WTC11 (cell line): ENCODE measurements around the gene CHL1. TPM values are rescaled to one million over a fixed set of nuclear protein-coding genes. Genes with fewer than 3 reads are reported as not detected.

Experiments
- ATAC-seq: fragments of 200-7000 bp; cut with Tn5 transposase; 2 replicates; pipeline ENCODE4 v1.10.0; 2021; ENCODE audit warnings: mild to moderate bottlenecking, moderate library complexity
- CTCF ChIA-PET: fragments of 300-600 bp; sonication (Branson Sonifier 250); formaldehyde crosslinking; loops from one replicate; lab custom pipeline; 2021; ENCODE audit warnings: antibody characterized with exemption; lab: Charles Lee
- POLR2A ChIA-PET: fragments of 350-600 bp; sonication (Branson Sonifier 250); formaldehyde crosslinking; loops from one replicate; lab custom pipeline; 2021; ENCODE audit warnings: antibody characterized with exemption; lab: Charles Lee
- DNase-seq: peaks from one replicate; pipeline ENCODE4 v3.0.0; 2021; ENCODE audit warnings: low spot score
- H3K27ac Mint-ChIP-seq: 2 replicates; pipeline ENCODE4 v1.8.0; 2021; ENCODE audit warnings: mixed read lengths
- H3K27me3 Mint-ChIP-seq: 2 replicates; pipeline ENCODE4 v1.8.0; 2021; ENCODE audit warnings: low read depth, mild to moderate bottlenecking, moderate library complexity, mixed read lengths
- H3K36me3 Mint-ChIP-seq: 2 replicates; pipeline ENCODE4 v1.8.0; 2021; ENCODE audit warnings: mixed read lengths
- H3K4me1 Mint-ChIP-seq: 2 replicates; pipeline ENCODE4 v1.8.0; 2022; ENCODE audit warnings: mixed read lengths
- H3K4me3 Mint-ChIP-seq: 2 replicates; pipeline ENCODE4 v1.8.0; 2021; ENCODE audit warnings: mild to moderate bottlenecking, moderate library complexity, mixed read lengths
- H3K9me3 Mint-ChIP-seq: 2 replicates; pipeline ENCODE4 v1.8.0; 2021; ENCODE audit warnings: mixed read lengths
- ATF3 ChIP-seq: sonication (generic); formaldehyde crosslinking; conservative IDR thresholded peaks from 2 replicates; pipeline ENCODE4 v1.8.1; 2022; ENCODE audit warnings: mild to moderate bottlenecking, missing genetic modification reagents
- ATF6 ChIP-seq: sonication (generic); formaldehyde crosslinking; IDR thresholded peaks from 2 replicates; pipeline ENCODE4 v1.8.1; 2023; ENCODE audit warnings: mild to moderate bottlenecking, missing genetic modification reagents
- CDX4 ChIP-seq: fragments of 250-450 bp; sonication (Bioruptor Pico); IDR thresholded peaks from 2 replicates; pipeline ENCODE4 v1.9.0; 2021; ENCODE audit warnings: moderate library complexity, mild to moderate bottlenecking, inconsistent platforms, borderline replicate concordance
- CREB1 ChIP-seq: sonication (generic); formaldehyde crosslinking; IDR thresholded peaks from 2 replicates; pipeline ENCODE4 v1.8.0; 2023; ENCODE audit warnings: mild to moderate bottlenecking, missing genetic modification reagents
- CTCF ChIP-seq: fragments of 200-600 bp; IDR thresholded peaks from 2 replicates; pipeline ENCODE4 v1.8.0; 2022; ENCODE audit warnings: antibody characterized with exemption
- ELF4 ChIP-seq: sonication (generic); formaldehyde crosslinking; IDR thresholded peaks from 2 replicates; pipeline ENCODE4 v1.8.1; 2022; ENCODE audit warnings: low read depth, mild to moderate bottlenecking, moderate library complexity, missing genetic modification reagents
- FOXK1 ChIP-seq: sonication (generic); formaldehyde crosslinking; IDR thresholded peaks from 2 replicates; pipeline ENCODE4 v1.8.0; 2022; ENCODE audit warnings: mild to moderate bottlenecking, moderate library complexity, missing genetic modification reagents
- GABPB1 ChIP-seq: sonication (generic); formaldehyde crosslinking; IDR thresholded peaks from 2 replicates; pipeline ENCODE4 v1.8.1; 2023; ENCODE audit warnings: mild to moderate bottlenecking, missing genetic modification reagents
- HMGA2 ChIP-seq: fragments of 250-450 bp; sonication (Bioruptor Pico); IDR thresholded peaks from 2 replicates; pipeline ENCODE4 v1.4.0; 2021; ENCODE audit warnings: mild to moderate bottlenecking, moderate library complexity
- NR2C2 ChIP-seq: sonication (generic); formaldehyde crosslinking; IDR thresholded peaks from 2 replicates; pipeline ENCODE4 v1.8.0; 2022; ENCODE audit warnings: mild to moderate bottlenecking, missing genetic modification reagents
- NR3C1 ChIP-seq: sonication (generic); formaldehyde crosslinking; conservative IDR thresholded peaks from 2 replicates; pipeline ENCODE4 v1.8.1; 2023; ENCODE audit warnings: low read depth, mild to moderate bottlenecking, missing genetic modification reagents
- SMAD3 ChIP-seq: sonication (generic); formaldehyde crosslinking; IDR thresholded peaks from 2 replicates; pipeline ENCODE4 v1.8.0; 2022; ENCODE audit warnings: missing genetic modification reagents, mild to moderate bottlenecking, borderline replicate concordance
- ZNF138 ChIP-seq: sonication (generic); formaldehyde crosslinking; conservative IDR thresholded peaks from 2 replicates; pipeline ENCODE4 v1.8.1; 2022; ENCODE audit warnings: mild to moderate bottlenecking, moderate library complexity, missing genetic modification reagents
- ZNF219 ChIP-seq: sonication (generic); formaldehyde crosslinking; IDR thresholded peaks from 2 replicates; pipeline ENCODE4 v1.8.0; 2023; ENCODE audit warnings: missing genetic modification reagents, mild to moderate bottlenecking, borderline replicate concordance
- ZNF263 ChIP-seq: sonication (generic); formaldehyde crosslinking; IDR thresholded peaks from 2 replicates; pipeline ENCODE4 v1.8.1; 2022; ENCODE audit warnings: low read depth, mild to moderate bottlenecking, moderate library complexity, missing genetic modification reagents
- ZNF396 ChIP-seq: fragments of 250-450 bp; sonication (Bioruptor Pico); IDR thresholded peaks from 2 replicates; pipeline ENCODE4 v1.8.0; 2021; ENCODE audit warnings: mild to moderate bottlenecking, moderate library complexity, borderline replicate concordance
- ZNF423 ChIP-seq: fragments of 250-450 bp; sonication (Bioruptor Pico); IDR thresholded peaks from 2 replicates; pipeline ENCODE4 v2.1.2; 2022; ENCODE audit warnings: mild to moderate bottlenecking, moderate library complexity
- ZNF512 ChIP-seq: sonication (generic); formaldehyde crosslinking; IDR thresholded peaks from 2 replicates; pipeline ENCODE4 v1.8.1; 2022; ENCODE audit warnings: missing genetic modification reagents, borderline replicate concordance
- ZNF671 ChIP-seq: fragments of 250-450 bp; sonication (Bioruptor Pico); IDR thresholded peaks from 2 replicates; pipeline ENCODE4 v1.8.0; 2021; ENCODE audit warnings: mild to moderate bottlenecking
- total RNA-seq: library from RNA; stranded (reverse); gene quantifications from 3 replicates; pipeline ENCODE4 v1.2.3, GENCODE V29; 2021

Gene CHL1
- total RNA-seq, 1 experiment from 2014 or later: not detected

- Mint-ChIP-seq H3K4me1 (no peaks in the 10 kb centered on the region), H3K9me3 (peaks cover 79% of the 10 kb centered on the region), H3K27ac (no peak overlapping the region), H3K4me3 (no peak overlapping the region), H3K27me3 (peaks cover 6% of the 10 kb centered on the region; the same call in 1 of the 2 replicates), H3K36me3 (peaks cover 59% of the 10 kb centered on the region)
- CTCF ChIA-PET: no interaction called here
- no peak for TF ChIP-seq ZNF671
- TF ChIP-seq HMGA2 (CRISPR knock-in tag): no peak
- TF ChIP-seq ZNF263 (CRISPR knock-in tag): no peak
- TF ChIP-seq FOXK1 (CRISPR knock-in tag): no peak
- no peak for TF ChIP-seq ZNF138 (CRISPR knock-in tag)
- no peak for TF ChIP-seq CDX4 (CRISPR knock-in tag)
- TF ChIP-seq ELF4: no peak
- TF ChIP-seq ZNF396 (CRISPR knock-in tag): no peak
- TF ChIP-seq ZNF423 (CRISPR knock-in tag): no peak
- no peak for TF ChIP-seq ATF6
- TF ChIP-seq ZNF512 (CRISPR knock-in tag): no peak
- no peak for TF ChIP-seq GABPB1 (CRISPR knock-in tag)
- POLR2A ChIA-PET: no interaction called here
- ATAC-seq (no peak), DNase-seq (no peak)
Measured at GRCh38 chr3:352599-352998, 156.0 kb downstream of the CHL1 start.

- H3K27me3 Mint-ChIP-seq: peaks cover 6% of the 10 kb centered on the region; the same call in 1 of the 2 replicates
- H3K4me3 Mint-ChIP-seq: no peak overlapping the region
- no peak for DNase-seq
- no peak for TF ChIP-seq NR3C1 (CRISPR knock-in tag)
- TF ChIP-seq NR2C2 (CRISPR knock-in tag): no peak
- no peak for TF ChIP-seq ZNF219 (CRISPR knock-in tag)
- TF ChIP-seq CREB1 (CRISPR knock-in tag): no peak
- no peak for TF ChIP-seq SMAD3
- no peak overlapping the region for H3K27ac Mint-ChIP-seq
- peaks cover 56% of the 10 kb centered on the region for H3K36me3 Mint-ChIP-seq
- H3K4me1 Mint-ChIP-seq: no peaks in the 10 kb centered on the region
- POLR2A ChIA-PET: no interaction called here
- ATAC-seq: no peak
- CTCF ChIA-PET: no interaction called here
- peaks cover 75% of the 10 kb centered on the region for H3K9me3 Mint-ChIP-seq
Measured at GRCh38 chr3:353191-353739, 156.7 kb downstream of the CHL1 start.

GRCh38 chr3:354432-354831 is 157.9 kb downstream of the CHL1 start:
- no peak for ATAC-seq
- no peak overlapping the region for H3K27ac Mint-ChIP-seq
- H3K4me1 Mint-ChIP-seq: no peaks in the 10 kb centered on the region
- ChIA-PET POLR2A (no interaction called here), CTCF (interaction anchor here (1.1 kb wide), 1 partner anchor 8 kb away, joined by 4 read pairs; no protein-coding TSS in a partner anchor)
- H3K36me3 Mint-ChIP-seq: peaks cover 60% of the 10 kb centered on the region
- no peak overlapping the region for H3K4me3 Mint-ChIP-seq
- peaks cover 72% of the 10 kb centered on the region for H3K9me3 Mint-ChIP-seq
- H3K27me3 Mint-ChIP-seq: peaks cover 6% of the 10 kb centered on the region; the same call in 1 of the 2 replicates
- TF ChIP-seq CTCF (peak; percentile 52), ATF3 (no peak)
- no peak for DNase-seq
